HEK293 (cell line): ENCODE measurements around the gene TSPAN13.

Source experiments
- CTCF ChIA-PET: fragments of 350-600 bp; formaldehyde crosslinking; extraction: SDS; loops from one replicate; lab custom pipeline; 2021; ENCODE audit warnings: antibody characterized with exemption; lab: Yijun Ruan, JAX
- POLR2A ChIA-PET: fragments of 300-600 bp; formaldehyde crosslinking; extraction: SDS; loops from one replicate; lab custom pipeline; 2020; ENCODE audit warnings: antibody characterized with exemption, inconsistent platforms; lab: Yijun Ruan, JAX
- H3K27ac ChIP-seq: fragments of 200-500 bp; sonication (Bioruptor generic); 2 replicates; pipeline ENCODE4 v1.5.1; 2014; ENCODE audit warnings: low read depth, low read length, control low read depth, inconsistent platforms; ENCODE audit errors: extremely low read depth
- H3K36me3 ChIP-seq, 2 experiments: fragments of 200-500 bp in 1 of 2; sonication (Bioruptor generic) in 1 of 2; 1 replicate in 1 of 2; 2 replicates in 1 of 2; pipeline ENCODE4 v1.5.1; 2014 to 2017; ENCODE audit warnings: inconsistent platforms in 2 of 2, low read length in 2 of 2; ENCODE audit not compliant: control insufficient read depth in 2 of 2, insufficient read depth in 1 of 2
- H3K4me1 ChIP-seq: fragments of 200-500 bp; sonication (Bioruptor generic); 2 replicates; pipeline ENCODE4 v1.5.1; 2014; ENCODE audit warnings: mild to moderate bottlenecking, low read length, inconsistent platforms; ENCODE audit not compliant: control insufficient read depth, insufficient read depth
- H3K4me3 ChIP-seq: 2 replicates; pipeline ENCODE4 v1.5.1; 2011; ENCODE audit warnings: low read depth, mild to moderate bottlenecking, control low read depth, low read length, moderate library complexity
- H3K9me3 ChIP-seq: fragments of 200-500 bp; sonication (Bioruptor generic); 2 replicates; pipeline ENCODE4 v1.5.1; 2014; ENCODE audit warnings: low read depth, low read length, inconsistent platforms; ENCODE audit not compliant: control insufficient read depth, insufficient read depth
- KLF10 ChIP-seq: fragments of 450-650 bp; IDR thresholded peaks from 2 replicates; pipeline ENCODE4 v1.5.1; 2018; ENCODE audit warnings: missing biosample characterization, mild to moderate bottlenecking, missing genetic modification characterization
- RBAK ChIP-seq: fragments of 450-650 bp; formaldehyde crosslinking; IDR thresholded peaks from 2 replicates; pipeline ENCODE4 v1.5.1; 2016; ENCODE audit warnings: missing biosample characterization, missing genetic modification characterization
- REPIN1 ChIP-seq: fragments of 450-650 bp; formaldehyde crosslinking; IDR thresholded peaks from 2 replicates; pipeline ENCODE4 v1.5.1; 2017; ENCODE audit warnings: missing biosample characterization, missing genetic modification characterization, low read depth
- ZNF10 ChIP-seq: fragments of 450-650 bp; formaldehyde crosslinking; IDR thresholded peaks from 2 replicates; pipeline ENCODE4 v1.5.1; 2017; ENCODE audit warnings: missing biosample characterization, missing genetic modification characterization
- ZNF132 ChIP-seq: fragments of 450-650 bp; formaldehyde crosslinking; IDR thresholded peaks from 2 replicates; pipeline ENCODE4 v1.5.1; 2017; ENCODE audit warnings: missing biosample characterization, missing genetic modification characterization, borderline replicate concordance
- ZNF146 ChIP-seq: fragments of 450-650 bp; formaldehyde crosslinking; IDR thresholded peaks from 2 replicates; pipeline ENCODE4 v1.5.1; 2016; ENCODE audit warnings: missing biosample characterization, missing genetic modification characterization
- ZNF274 ChIP-seq, 2 experiments: fragments of 200-500 bp in 1 of 2; fragments of 450-650 bp in 1 of 2; sonication (Bioruptor generic) in 1 of 2; formaldehyde crosslinking in 1 of 2; IDR thresholded peaks; 2 replicates each; pipeline versions ENCODE4 v1.5.1 to v1.6.1; 2014 to 2016; ENCODE audit warnings: borderline replicate concordance in 1 of 2, inconsistent platforms in 1 of 2, low read length in 1 of 2, missing biosample characterization in 1 of 2, missing genetic modification characterization in 1 of 2
- ZNF449 ChIP-seq: fragments of 450-650 bp; formaldehyde crosslinking; IDR thresholded peaks from 2 replicates; pipeline ENCODE4 v1.5.1; 2017; ENCODE audit warnings: missing biosample characterization, mild to moderate bottlenecking, missing genetic modification characterization, moderate library complexity
- ZNF518A ChIP-seq: fragments of 450-650 bp; formaldehyde crosslinking; conservative IDR thresholded peaks from 2 replicates; pipeline ENCODE4 v1.5.1; 2016; ENCODE audit warnings: low read depth, missing biosample characterization, missing genetic modification characterization
- ZNF561 ChIP-seq: fragments of 450-650 bp; IDR thresholded peaks from 2 replicates; pipeline ENCODE4 v1.5.1; 2018; ENCODE audit warnings: missing biosample characterization, missing genetic modification characterization, borderline replicate concordance
- ZNF610 ChIP-seq: fragments of 450-650 bp; formaldehyde crosslinking; IDR thresholded peaks from 2 replicates; pipeline ENCODE4 v1.5.1; 2016; ENCODE audit warnings: missing biosample characterization, missing genetic modification characterization, borderline replicate concordance
- ZSCAN30 ChIP-seq: fragments of 450-650 bp; IDR thresholded peaks from 2 replicates; pipeline ENCODE4 v1.5.1; 2018; ENCODE audit warnings: missing biosample characterization, mild to moderate bottlenecking, missing genetic modification characterization, moderate library complexity
- TF ChIP-seq, protein P1 (sequence below): fragments of 450-650 bp; formaldehyde crosslinking; IDR thresholded peaks from 2 replicates; pipeline ENCODE4 v1.5.1; 2016; ENCODE audit warnings: missing biosample characterization, missing genetic modification characterization
- TF ChIP-seq, protein P2 (sequence below): fragments of 450-650 bp; formaldehyde crosslinking; IDR thresholded peaks from 2 replicates; pipeline ENCODE4 v1.5.1; 2017; ENCODE audit warnings: missing biosample characterization, missing genetic modification characterization

Gene TSPAN13

DNA sequence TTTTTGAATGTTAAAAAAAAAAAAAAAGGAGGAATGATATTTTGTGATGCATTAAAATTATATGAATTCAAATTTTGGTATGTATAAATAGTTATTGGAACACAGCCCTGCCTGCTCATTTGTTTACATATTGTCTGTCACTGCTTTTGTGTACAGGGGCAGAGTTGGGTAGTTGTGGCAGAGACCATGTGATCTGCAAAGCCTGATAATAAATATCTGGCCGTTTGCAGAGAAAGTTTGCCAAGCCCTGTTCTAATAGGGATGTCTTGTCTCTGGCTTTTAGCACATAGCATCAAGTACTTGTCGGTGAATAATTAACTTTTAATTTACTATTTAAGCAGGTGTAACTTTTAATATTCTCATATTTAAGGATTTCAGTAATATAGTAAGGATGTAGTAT lies 19.8 kb downstream of the TSPAN13 start:
- H3K9me3 ChIP-seq: no peaks in the 10 kb centered on the region
- no peak overlapping the region for H3K4me3 ChIP-seq
- H3K4me1 ChIP-seq: peaks cover 13% of the 10 kb centered on the region
- H3K27ac ChIP-seq: no peak overlapping the region
- ChIA-PET POLR2A (no interaction called here), CTCF (no interaction called here)
- no peaks in the 10 kb centered on the region for H3K36me3 ChIP-seq
- no peak for TF ChIP-seq REPIN1 (tag by site-specific recombination)

GRCh38 chr7:16773884-16774283 lies 20.3 kb downstream of the TSPAN13 start:
- POLR2A ChIA-PET: no interaction called here

DNA sequence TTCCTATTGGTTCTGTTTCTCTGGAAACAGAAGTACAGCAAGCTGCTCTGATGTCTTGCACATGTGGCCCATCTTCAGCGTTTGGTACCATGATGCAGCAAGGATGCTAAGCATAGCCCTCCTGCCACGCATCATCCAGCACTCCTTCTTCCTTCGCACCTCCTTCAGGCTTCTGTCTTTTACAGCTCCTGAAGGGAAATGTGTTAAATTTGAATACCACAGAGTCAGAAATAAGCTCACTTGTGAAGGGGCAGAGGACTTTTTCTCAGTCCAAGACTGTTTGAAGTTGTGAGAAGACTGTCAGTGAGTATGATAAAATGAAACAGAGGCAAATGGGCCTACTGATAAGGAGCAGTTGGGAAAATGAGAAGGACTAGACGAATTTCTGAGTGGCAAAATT lies 20.7 kb downstream of the TSPAN13 start:
- Histone ChIP-seq H3K4me3 (no peak overlapping the region), H3K27ac (no peak overlapping the region), H3K9me3 (no peaks in the 10 kb centered on the region), H3K36me3 (no peaks in the 10 kb centered on the region), H3K4me1 (peaks cover 13% of the 10 kb centered on the region)
- ChIA-PET CTCF (interaction anchor here (0.6 kb wide), 2 partner anchors 203 to 272 kb away, joined by 3 to 7 read pairs; no protein-coding TSS in a partner anchor), POLR2A (no interaction called here)
- TF ChIP-seq KLF10 (tag by site-specific recombination) (no peak), RBAK (tag by site-specific recombination) (no peak), ZNF610 (tag by site-specific recombination) (no peak), ZNF146 (tag by site-specific recombination) (no peak), ZSCAN30 (tag by site-specific recombination) (no peak)
- TF ChIP-seq, all 188 proteins: peak for 0

More at GRCh38 chr7:16773884-16774283, 20.3 kb downstream of the TSPAN13 start:
- CTCF ChIA-PET: interaction anchor here (0.6 kb wide), 1 partner anchor 203 kb away, joined by 3 read pairs; no protein-coding TSS in a partner anchor
- H3K36me3 ChIP-seq: no peaks in the 10 kb centered on the region
- H3K27ac ChIP-seq: no peak overlapping the region
- TF ChIP-seq ZNF10 (tag by site-specific recombination): peak; percentile 70; the same call in 1 of the 2 replicates
- no peak for TF ChIP-seq ZNF561 (tag by site-specific recombination)
- peaks cover 13% of the 10 kb centered on the region for H3K4me1 ChIP-seq
- H3K9me3 ChIP-seq: no peaks in the 10 kb centered on the region
- no peak overlapping the region for H3K4me3 ChIP-seq

DNA sequence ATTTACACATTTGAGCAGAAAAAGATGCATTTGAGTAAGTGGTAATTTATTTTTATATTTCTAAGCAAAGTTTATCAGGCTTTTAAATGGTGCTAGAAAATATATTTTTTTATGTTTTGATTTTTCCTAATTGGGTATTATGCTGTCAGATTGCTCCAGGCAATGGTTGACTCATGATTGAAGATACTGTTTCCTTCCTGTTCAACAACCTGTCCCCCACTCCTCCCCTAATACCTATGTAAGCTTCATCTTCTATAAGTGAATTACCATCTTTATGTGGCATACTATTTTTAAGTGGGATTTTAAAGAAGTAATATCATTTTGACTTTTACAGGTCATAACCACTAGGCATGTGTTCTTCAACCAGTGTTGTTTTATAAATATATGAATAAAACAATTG lies 21.4 kb downstream of the TSPAN13 start:
- Histone ChIP-seq H3K9me3 (no peaks in the 10 kb centered on the region), H3K4me1 (peaks cover 13% of the 10 kb centered on the region), H3K36me3 (no peaks in the 10 kb centered on the region), H3K27ac (no peak overlapping the region), H3K4me3 (no peak overlapping the region)
- POLR2A ChIA-PET: no interaction called here
- CTCF ChIA-PET: interaction anchor here (0.6 to 0.7 kb wide), 2 partner anchors 27 to 271 kb away, joined by 3 to 7 read pairs; no protein-coding TSS in a partner anchor
- TF ChIP-seq, protein P1, sequence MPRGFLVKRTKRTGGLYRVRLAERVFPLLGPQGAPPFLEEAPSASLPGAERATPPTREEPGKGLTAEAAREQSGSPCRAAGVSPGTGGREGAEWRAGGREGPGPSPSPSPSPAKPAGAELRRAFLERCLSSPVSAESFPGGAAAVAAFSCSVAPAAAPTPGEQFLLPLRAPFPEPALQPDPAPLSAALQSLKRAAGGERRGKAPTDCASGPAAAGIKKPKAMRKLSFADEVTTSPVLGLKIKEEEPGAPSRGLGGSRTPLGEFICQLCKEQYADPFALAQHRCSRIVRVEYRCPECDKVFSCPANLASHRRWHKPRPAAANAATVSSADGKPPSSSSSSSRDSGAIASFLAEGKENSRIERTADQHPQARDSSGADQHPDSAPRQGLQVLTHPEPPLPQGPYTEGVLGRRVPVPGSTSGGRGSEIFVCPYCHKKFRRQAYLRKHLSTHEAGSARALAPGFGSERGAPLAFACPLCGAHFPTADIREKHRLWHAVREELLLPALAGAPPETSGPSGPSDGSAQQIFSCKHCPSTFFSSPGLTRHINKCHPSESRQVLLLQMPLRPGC: no peak
- TF ChIP-seq, protein P2, sequence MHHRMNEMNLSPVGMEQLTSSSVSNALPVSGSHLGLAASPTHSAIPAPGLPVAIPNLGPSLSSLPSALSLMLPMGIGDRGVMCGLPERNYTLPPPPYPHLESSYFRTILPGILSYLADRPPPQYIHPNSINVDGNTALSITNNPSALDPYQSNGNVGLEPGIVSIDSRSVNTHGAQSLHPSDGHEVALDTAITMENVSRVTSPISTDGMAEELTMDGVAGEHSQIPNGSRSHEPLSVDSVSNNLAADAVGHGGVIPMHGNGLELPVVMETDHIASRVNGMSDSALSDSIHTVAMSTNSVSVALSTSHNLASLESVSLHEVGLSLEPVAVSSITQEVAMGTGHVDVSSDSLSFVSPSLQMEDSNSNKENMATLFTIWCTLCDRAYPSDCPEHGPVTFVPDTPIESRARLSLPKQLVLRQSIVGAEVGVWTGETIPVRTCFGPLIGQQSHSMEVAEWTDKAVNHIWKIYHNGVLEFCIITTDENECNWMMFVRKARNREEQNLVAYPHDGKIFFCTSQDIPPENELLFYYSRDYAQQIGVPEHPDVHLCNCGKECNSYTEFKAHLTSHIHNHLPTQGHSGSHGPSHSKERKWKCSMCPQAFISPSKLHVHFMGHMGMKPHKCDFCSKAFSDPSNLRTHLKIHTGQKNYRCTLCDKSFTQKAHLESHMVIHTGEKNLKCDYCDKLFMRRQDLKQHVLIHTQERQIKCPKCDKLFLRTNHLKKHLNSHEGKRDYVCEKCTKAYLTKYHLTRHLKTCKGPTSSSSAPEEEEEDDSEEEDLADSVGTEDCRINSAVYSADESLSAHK (tag by site-specific recombination): no peak
- TF ChIP-seq ZNF449 (tag by site-specific recombination) (no peak), ZNF132 (tag by site-specific recombination) (no peak), ZNF518A (tag by site-specific recombination) (no peak), ZNF274 (IDR thresholded peaks at IDR 0.05; ENCODE audit: low read length) (no peak), ZNF274 (tag by site-specific recombination; IDR thresholded peaks at IDR 0.05; ENCODE audit: borderline replicate concordance) (no peak)
